CD14-positive monocyte (primary cell): ENCODE data around the gene PCDH15. TPM values are rescaled to one million over a fixed set of nuclear protein-coding genes. Genes with fewer than 3 reads are reported as not detected.

ENCODE experiments used
- DNase-seq, 3 donors: peaks; one replicate each; pipeline ENCODE4 v3.0.0-alpha.2; 2011 to 2022
- H2AFZ ChIP-seq: 2 replicates; pipeline ENCODE4 v1.6.0; 2012; ENCODE audit warnings: mild to moderate bottlenecking, low read depth, low read length, inconsistent platforms; ENCODE audit not compliant: insufficient read depth, poor library complexity, severe bottlenecking
- H3K27ac ChIP-seq, 2 donors: 1 replicate in 1 of 2; 2 replicates in 1 of 2; pipeline ENCODE4 v1.5.1; 2012 to 2013; ENCODE audit warnings: low read length in 2 of 2, control low read depth in 1 of 2, inconsistent platforms in 1 of 2, low read depth in 1 of 2, mild to moderate bottlenecking in 1 of 2
- H3K27me3 ChIP-seq, 2 donors: one replicate each; pipeline versions ENCODE4 v1.6.0 to v1.6.1; 2011 to 2013; ENCODE audit warnings: low read length in 2 of 2; ENCODE audit not compliant: control insufficient read depth in 2 of 2, insufficient read depth in 2 of 2
- H3K36me3 ChIP-seq, 2 donors: replicated peaks in 1 of 2; 1 replicate in 1 of 2; 2 replicates in 1 of 2; pipeline versions ENCODE4 v1.5.1 to v1.6.1; 2012 to 2013; ENCODE audit warnings: low read length in 2 of 2, control low read depth in 1 of 2, inconsistent platforms in 1 of 2, mild to moderate bottlenecking in 1 of 2; ENCODE audit not compliant: insufficient read depth in 2 of 2, control insufficient read depth in 1 of 2
- H3K4me1 ChIP-seq, 2 donors: 1 replicate in 1 of 2; 2 replicates in 1 of 2; pipeline versions ENCODE4 v1.5.1 to v1.6.1; 2012 to 2013; ENCODE audit warnings: low read length in 2 of 2, control low read depth in 1 of 2, inconsistent platforms in 1 of 2, mild to moderate bottlenecking in 1 of 2, moderate library complexity in 1 of 2; ENCODE audit not compliant: insufficient read depth in 2 of 2, control insufficient read depth in 1 of 2
- H3K4me2 ChIP-seq: replicated peaks from 2 replicates; pipeline ENCODE3; 2012; ENCODE audit warnings: low read length, moderate library complexity, mild to moderate bottlenecking; ENCODE audit not compliant: poor library complexity, severe bottlenecking; ENCODE audit errors: extremely low read depth
- H3K4me3 ChIP-seq, 3 experiments: fragments of 200-600 bp in 1 of 3; sonication (generic) in 1 of 3; replicated peaks in 1 of 3; 1 replicate in 2 of 3; 2 replicates in 1 of 3; pipeline ENCODE4 v1.5.1; 2011 to 2013; ENCODE audit warnings: low read length in 3 of 3, mild to moderate bottlenecking in 3 of 3, control low read depth in 2 of 3, low read depth in 2 of 3, inconsistent platforms in 1 of 3, moderate library complexity in 1 of 3
- H3K79me2 ChIP-seq: 2 replicates; pipeline ENCODE4 v1.6.0; 2012; ENCODE audit warnings: mild to moderate bottlenecking, control low read depth, inconsistent platforms, low read length, moderate library complexity; ENCODE audit not compliant: insufficient read depth
- H3K9ac ChIP-seq: 2 replicates; pipeline ENCODE4 v1.6.0; 2017; ENCODE audit warnings: low read length, mild to moderate bottlenecking; ENCODE audit not compliant: insufficient read depth, poor library complexity, severe bottlenecking
- H3K9me3 ChIP-seq, 2 donors: replicated peaks in 1 of 2; 1 replicate in 1 of 2; 2 replicates in 1 of 2; pipeline versions ENCODE4 v1.5.1 to v1.6.1; 2012 to 2013; ENCODE audit warnings: low read length in 2 of 2, control low read depth in 1 of 2; ENCODE audit not compliant: control insufficient read depth in 1 of 2, insufficient read depth in 1 of 2
- H4K20me1 ChIP-seq: 2 replicates; pipeline ENCODE4 v1.6.0; 2012; ENCODE audit warnings: mild to moderate bottlenecking, low read length, control low read depth, moderate library complexity; ENCODE audit not compliant: insufficient read depth
- H3K27ac Mint-ChIP-seq, 7 donors: one replicate each; pipeline ENCODE4 v1.8.0; 2020; ENCODE audit warnings: mild to moderate bottlenecking in 7 of 7, mixed read lengths in 7 of 7, moderate library complexity in 6 of 7, inconsistent platforms in 2 of 7
- H3K27me3 Mint-ChIP-seq, 3 donors: one replicate each; pipeline ENCODE4 v1.8.0; 2021 to 2022; ENCODE audit warnings: low read depth in 3 of 3, mild to moderate bottlenecking in 3 of 3, mixed read lengths in 3 of 3, moderate library complexity in 3 of 3, inconsistent platforms in 1 of 3
- H3K36me3 Mint-ChIP-seq, 2 donors: one replicate each; pipeline ENCODE4 v1.8.0; 2020; ENCODE audit warnings: mixed read lengths in 2 of 2, inconsistent platforms in 1 of 2, mild to moderate bottlenecking in 1 of 2
- H3K4me1 Mint-ChIP-seq: one replicate; pipeline ENCODE4 v1.8.0; 2020; ENCODE audit warnings: mild to moderate bottlenecking, mixed read lengths
- H3K4me3 Mint-ChIP-seq, 2 donors: one replicate each; pipeline ENCODE4 v1.8.0; 2020; ENCODE audit warnings: mild to moderate bottlenecking in 2 of 2, mixed read lengths in 2 of 2, moderate library complexity in 1 of 2
- H3K9me3 Mint-ChIP-seq, 7 donors: one replicate each; pipeline ENCODE4 v1.8.0; 2020 to 2022; ENCODE audit warnings: mixed read lengths in 7 of 7, mild to moderate bottlenecking in 6 of 7, moderate library complexity in 6 of 7, inconsistent platforms in 2 of 7
- CTCF ChIP-seq: fragments of 200-600 bp; IDR thresholded peaks from one replicate; pipeline ENCODE4 v1.8.0; 2022; ENCODE audit warnings: antibody characterized with exemption, mild to moderate bottlenecking
- WGBS: methylation state at CpG from one replicate; pipeline ENCODE4 v1.1.5; 2013; ENCODE audit warnings: missing lambda C conversion rate; ENCODE audit not compliant: insufficient coverage; 5-methylcytosine and 5-hydroxymethylcytosine counted together
- intact Hi-C, 2 donors: fragments of 100-400 bp; cut with micrococcal nuclease; formaldehyde crosslinking; loops; one replicate each; pipeline versions ENCODE4 v1.15.0 to v1.15.1; 2023
- polyA plus RNA-seq, 3 donors: library from polyadenylated mRNA; depleted of rRNA in 1 of 3; unstranded in 2 of 3; stranded (reverse) in 1 of 3; fragments of 300-500 nt in 2 of 3; fragments of >200 nt in 1 of 3; fragmentation: Illumina TruSeq in 2 of 3; gene quantifications; 1 replicate in 2 of 3; 2 replicates in 1 of 3; pipeline ENCODE4 v1.2.3, GENCODE V29; 2012 to 2021

Gene PCDH15
- polyA plus RNA-seq, 3 donors: not detected

- no peak for DNase-seq
- peaks cover 0 to 2% (median 0%) of the 10 kb centered on the region in 7 donors for H3K9me3 Mint-ChIP-seq
- Histone ChIP-seq H3K27me3 (no peaks in the 10 kb centered on the region), H3K4me3 (no peak overlapping the region), H2AFZ (no peak overlapping the region), H3K9ac (no peak overlapping the region), H3K4me1 (no peaks in the 10 kb centered on the region), H3K79me2 (no peaks in the 10 kb centered on the region), H3K36me3 (no peaks in the 10 kb centered on the region), H3K9me3 (no peaks in the 10 kb centered on the region), H3K4me2 (no peak overlapping the region), H4K20me1 (no peaks in the 10 kb centered on the region), H3K27ac (no peak overlapping the region)
- H3K4me3 Mint-ChIP-seq: no peak overlapping the region
- no peak overlapping the region for H3K27ac Mint-ChIP-seq
- TF ChIP-seq CTCF: no peak
- intact Hi-C loops: no loop called here
- no peaks in the 10 kb centered on the region for H3K27me3 Mint-ChIP-seq
- no peaks in the 10 kb centered on the region for H3K4me1 Mint-ChIP-seq
- H3K36me3 Mint-ChIP-seq: no peaks in the 10 kb centered on the region
Measured at GRCh38 chr10:54434782-54435181, 366.2 kb downstream of the PCDH15 start.

- intact Hi-C loops: no loop called here
- WGBS: no CpG with 5 or more reads among the region's 1 CpG
- Mint-ChIP-seq H3K27ac (no peak overlapping the region), H3K4me1 (no peaks in the 10 kb centered on the region), H3K4me3 (no peak overlapping the region), H3K9me3 (peaks cover 0 to 2% (median 0%) of the 10 kb centered on the region in 7 donors), H3K36me3 (no peaks in the 10 kb centered on the region), H3K27me3 (peaks cover 0 to 1% (median 0%) of the 10 kb centered on the region in 3 donors)
- Histone ChIP-seq H3K9me3 (no peaks in the 10 kb centered on the region), H3K27me3 (no peaks in the 10 kb centered on the region), H3K4me1 (no peaks in the 10 kb centered on the region), H3K4me3 (no peak overlapping the region), H3K27ac (no peak overlapping the region), H3K36me3 (no peaks in the 10 kb centered on the region), H3K4me2 (no peak overlapping the region), H3K9ac (no peak overlapping the region), H4K20me1 (no peaks in the 10 kb centered on the region), H2AFZ (no peak overlapping the region), H3K79me2 (no peaks in the 10 kb centered on the region)
- no peak for TF ChIP-seq CTCF
- DNase-seq: no peak
Measured at GRCh38 chr10:54415483-54415882, 385.5 kb downstream of the PCDH15 start.
